OCI-LY7 (cell line): Measurements from ENCODE around the gene ZCRB1. TPM values are rescaled to one million over a fixed set of nuclear protein-coding genes. Genes with fewer than 3 reads are reported as not detected.

Source experiments
- BruUV-seq: library from RNA; stranded (reverse); fragments of 400-500 nt; replicated peaks from 2 replicates; lab custom pipeline; 2021; lab: Mats Ljungman, UMichigan
- CTCF ChIA-PET: fragments of 300-600 bp; sonication (Branson Sonifier 250); formaldehyde crosslinking; loops from one replicate; lab custom pipeline; 2022; ENCODE audit warnings: antibody characterized with exemption; ENCODE audit not compliant: unreplicated experiment; lab: Charles Lee
- POLR2A ChIA-PET: fragments of 300-600 bp; sonication (Branson Sonifier 250); formaldehyde crosslinking; loops from one replicate; lab custom pipeline; 2022; ENCODE audit warnings: antibody characterized with exemption; lab: Charles Lee
- DNase-seq: peaks from one replicate; pipeline ENCODE4 v3.0.0-alpha.2; 2015; ENCODE audit warnings: low spot score
- H2AFZ ChIP-seq: fragments of 200-600 bp; sonication (generic), shearing (Covaris generic); 2 replicates; pipeline ENCODE4 v1.6.1; 2014; ENCODE audit warnings: mild to moderate bottlenecking, antibody characterized with exemption, low read length, moderate library complexity
- H3K27ac ChIP-seq: fragments of 200-600 bp; sonication (generic); 2 replicates; pipeline ENCODE4 v1.5.1; 2014; ENCODE audit warnings: mixed run types, low read depth, mild to moderate bottlenecking, moderate library complexity, low read length, inconsistent platforms; ENCODE audit not compliant: poor library complexity, severe bottlenecking
- H3K36me3 ChIP-seq: fragments of 200-600 bp; sonication (generic); 2 replicates; pipeline ENCODE4 v1.6.1; 2014; ENCODE audit warnings: mild to moderate bottlenecking, antibody characterized with exemption, low read length, moderate library complexity, mixed read lengths; ENCODE audit not compliant: insufficient read depth
- H3K4me1 ChIP-seq: fragments of 200-600 bp; sonication (generic); 2 replicates; pipeline ENCODE4 v1.5.1; 2014; ENCODE audit warnings: mild to moderate bottlenecking, low read length; ENCODE audit not compliant: insufficient read depth, poor library complexity, severe bottlenecking
- H3K4me2 ChIP-seq: fragments of 200-600 bp; sonication (generic); 2 replicates; pipeline ENCODE4 v1.6.1; 2014; ENCODE audit warnings: mild to moderate bottlenecking, low read length
- H3K4me3 ChIP-seq: fragments of 200-600 bp; sonication (generic); 2 replicates; pipeline ENCODE4 v1.5.1; 2014; ENCODE audit warnings: mild to moderate bottlenecking, low read depth, low read length; ENCODE audit not compliant: poor library complexity, severe bottlenecking
- H3K79me2 ChIP-seq: fragments of 200-600 bp; sonication (generic); 2 replicates; pipeline ENCODE4 v1.6.1; 2016; ENCODE audit warnings: low read depth, mild to moderate bottlenecking, low read length, moderate library complexity, mixed read lengths; ENCODE audit not compliant: insufficient read depth
- H3K9me2 ChIP-seq: fragments of 200-600 bp; sonication (generic); 2 replicates; pipeline ENCODE4 v1.6.1; 2016; ENCODE audit warnings: mild to moderate bottlenecking, low read length, mixed read lengths; ENCODE audit not compliant: insufficient read depth
- H3K9me3 ChIP-seq: fragments of 200-600 bp; sonication (generic); 2 replicates; pipeline ENCODE4 v1.6.1; 2014; ENCODE audit warnings: mild to moderate bottlenecking, mixed run types, low read length, mixed read lengths
- H4K20me1 ChIP-seq: fragments of 200-600 bp; sonication (generic); 2 replicates; pipeline ENCODE4 v1.6.1; 2014; ENCODE audit warnings: mild to moderate bottlenecking, antibody characterized with exemption, low read length, moderate library complexity, mixed read lengths; ENCODE audit not compliant: insufficient read depth
- CTCF ChIP-seq: fragments of 200-600 bp; sonication (generic); conservative IDR thresholded peaks from 2 replicates; pipeline ENCODE4 v1.5.1; 2014; ENCODE audit warnings: mild to moderate bottlenecking, antibody characterized with exemption, low read length, moderate library complexity, mixed read lengths
- EZH2phosphoT487 ChIP-seq: fragments of 200-600 bp; sonication (generic); IDR thresholded peaks from 2 replicates; pipeline ENCODE4 v1.6.1; 2018; ENCODE audit warnings: low read depth, borderline replicate concordance, mild to moderate bottlenecking, mixed run types, antibody characterized with exemption, low read length, moderate library complexity, mixed read lengths
- intact Hi-C: fragments of 100-400 bp; cut with micrococcal nuclease; formaldehyde crosslinking; loops from one replicate; pipeline ENCODE4 v1.10.0; 2022; ENCODE audit not compliant: unreplicated experiment
- total RNA-seq, 2 experiments: library from RNA; depleted of rRNA in 1 of 2; stranded (reverse); fragments of >200 nt in 1 of 2; shearing (Covaris generic) in 1 of 2; gene quantifications; 2 replicates each; pipeline ENCODE4 v1.2.3, GENCODE V29; 2014 to 2022

Gene ZCRB1
- total RNA-seq, 2 experiments from 2014 or later: 25.7 to 56.0 TPM

- intact Hi-C loops: no loop called here
- POLR2A ChIA-PET: interaction anchor here (1.0 to 1.3 kb wide), 2 partner anchors 9 to 16 kb away, joined by 3 to 4 read pairs; no protein-coding TSS in a partner anchor
- Histone ChIP-seq H3K36me3 (no peaks in the 10 kb centered on the region), H3K9me2 (no peaks in the 10 kb centered on the region), H4K20me1 (no peaks in the 10 kb centered on the region), H3K4me3 (no peak overlapping the region), H3K27ac (no peak overlapping the region), H3K9me3 (no peaks in the 10 kb centered on the region), H3K4me2 (no peak overlapping the region), H3K4me1 (no peaks in the 10 kb centered on the region), H2AFZ (no peak overlapping the region), H3K79me2 (no peaks in the 10 kb centered on the region)
- CTCF ChIA-PET: no interaction called here
- no peak for DNase-seq
- no peak for TF ChIP-seq CTCF
- no peak for TF ChIP-seq EZH2phosphoT487
- no TSS peak for BruUV-seq
Measured at GRCh38 chr12:42281844-42282243, 44.0 kb downstream of the ZCRB1 start.

- POLR2A ChIA-PET: interaction anchor here (0.6 kb wide), 1 partner anchor 141 kb away, joined by 3 read pairs; no protein-coding TSS in a partner anchor
- BruUV-seq: no TSS peak
- H3K27ac ChIP-seq: no peak overlapping the region
Measured at GRCh38 chr12:42281278-42281677, 44.6 kb downstream of the ZCRB1 start.

More at GRCh38 chr12:42281278-42281677, 44.6 kb downstream of the ZCRB1 start:
- no peaks in the 10 kb centered on the region for H3K9me2 ChIP-seq
- no peak overlapping the region for H2AFZ ChIP-seq
- no peaks in the 10 kb centered on the region for H3K79me2 ChIP-seq
- no peaks in the 10 kb centered on the region for H3K9me3 ChIP-seq
- intact Hi-C loops: no loop called here
- no peak overlapping the region for H3K4me3 ChIP-seq
- no peak for DNase-seq
- CTCF ChIA-PET: no interaction called here
- no peaks in the 10 kb centered on the region for H3K36me3 ChIP-seq
- H3K4me1 ChIP-seq: no peaks in the 10 kb centered on the region
- no peak overlapping the region for H3K4me2 ChIP-seq
- H4K20me1 ChIP-seq: no peaks in the 10 kb centered on the region
- TF ChIP-seq EZH2phosphoT487: no peak
- no peak for TF ChIP-seq CTCF
